HG03378 (cell line): ENCODE data around the gene DPM1.
A peak's percentile ranks its signal among the peaks of the same experiment; 100 is the strongest.

Source experiments
- ATAC-seq: cut with Tn5 transposase; IDR thresholded peaks from one replicate; pipeline ENCODE4 v1.9.1; 2021; ENCODE audit warnings: mild to moderate bottlenecking, moderate library complexity; ENCODE audit not compliant: unreplicated experiment

Gene DPM1

GRCh38 chr20:50930976-50931305 is 27.4 kb downstream of the DPM1 start:
- ATAC-seq, result peak; percentile 4

GRCh38 chr20:50930139-50930975 is 28.0 kb downstream of the DPM1 start:
- no peak for ATAC-seq

- ATAC-seq, result peak; percentile 66
These were observed 28.8 kb downstream of the DPM1 start for GRCh38 chr20:50929299-50930138.

GRCh38 chr20:50928469-50928868 is 29.9 kb downstream of the DPM1 start:
- no peak for ATAC-seq

- ATAC-seq, result no peak
These were observed 31.8 kb downstream of the DPM1 start for GRCh38 chr20:50926530-50926929.

GRCh38 chr20:50924261-50924920 is 33.9 kb downstream of the DPM1 start:
- ATAC-seq, result no peak

GRCh38 chr20:50921803-50922501 is 36.4 kb downstream of the DPM1 start:
- no peak for ATAC-seq

GRCh38 chr20:50920997-50921396 is 37.3 kb downstream of the DPM1 start:
- no peak for ATAC-seq

GRCh38 chr20:50919567-50919966 is 38.8 kb downstream of the DPM1 start:
- ATAC-seq, result no peak

GRCh38 chr20:50918403-50918802 is 39.9 kb downstream of the DPM1 start:
- no peak for ATAC-seq

GRCh38 chr20:50916934-50917333 is 41.4 kb downstream of the DPM1 start:
- ATAC-seq, result no peak

GRCh38 chr20:50916257-50916656 is 42.1 kb downstream of the DPM1 start:
- no peak for ATAC-seq

GRCh38 chr20:50915424-50915823 is 42.9 kb downstream of the DPM1 start:
- ATAC-seq, result no peak

GRCh38 chr20:50913690-50914375 is 44.5 kb downstream of the DPM1 start:
- ATAC-seq, result no peak

GRCh38 chr20:50911716-50912115 is 46.6 kb downstream of the DPM1 start:
- ATAC-seq, result no peak

GRCh38 chr20:50911030-50911429 is 47.3 kb downstream of the DPM1 start:
- ATAC-seq, result no peak

- ATAC-seq, result no peak
These were observed 48.9 kb downstream of the DPM1 start for GRCh38 chr20:50909413-50909812.

- ATAC-seq, result no peak
These were observed 54.2 kb downstream of the DPM1 start for GRCh38 chr20:50904067-50904570.

- no peak for ATAC-seq
These were observed 54.8 kb downstream of the DPM1 start for GRCh38 chr20:50903353-50904051.

GRCh38 chr20:50901301-50901700 is 57.0 kb downstream of the DPM1 start:
- ATAC-seq, result no peak
